Renal pelvis (tissue), 4 donors: Measurements from ENCODE around the gene ZNF71. TPM values are rescaled to one million over a fixed set of nuclear protein-coding genes. Genes with fewer than 3 reads are reported as not detected.
"Not testable (repeated sequence)": the region's sequence is repeated elsewhere in the genome, so short reads cannot be mapped to it uniquely, and the experiment has no call there.

Source experiments
- DNase-seq: peaks from one replicate; pipeline ENCODE4 v3.0.0-alpha.2; 2013
- polyA plus RNA-seq, 3 donors: library from polyadenylated mRNA; unstranded; fragments of 120-200 nt; gene quantifications; one replicate each; pipeline ENCODE4 v1.2.1, GENCODE V29; 2013; ENCODE audit not compliant: insufficient read length in 3 of 3

Gene ZNF71
- polyA plus RNA-seq, 3 donors = 8.4 to 11.4 (median 10.6) TPM

GRCh38 chr19:56672610-56673009 is 77.5 kb downstream of the ZNF71 start:
- not testable (repeated sequence) for DNase-seq

Other genes starting within 250 kb of the ZNF71 start
- 10 to 100 TPM in 2 of 3 donors, 1 to 10 TPM in 1; 9.2 to 16.5 (median 10.8) TPM for gene ZNF582, start 201.8 kb upstream of the ZNF71 start, polyA plus RNA-seq
- 1 to 10 TPM; 8.6 to 9.6 (median 9.4) TPM for gene ZNF583, start 191.0 kb upstream of the ZNF71 start, polyA plus RNA-seq
- 10 to 100 TPM; 13.6 to 23.0 (median 21.3) TPM for gene ZNF667, start 118.0 kb upstream of the ZNF71 start, polyA plus RNA-seq
- gene ZNF471, start 87.4 kb upstream of the ZNF71 start, polyA plus RNA-seq = 10 to 100 TPM; 16.0 to 33.6 (median 32.3) TPM
- 10 to 100 TPM; 12.1 to 16.9 (median 16.8) TPM for gene ZFP28, start 56.4 kb upstream of the ZNF71 start, polyA plus RNA-seq
- gene ZNF470, start 27.8 kb upstream of the ZNF71 start, polyA plus RNA-seq = 10 to 100 TPM in 1 of 3 donors, 1 to 10 TPM in 2; 8.0 to 10.6 (median 8.4) TPM
- 1 to 10 TPM; 1.7 to 2.5 (median 2.1) TPM for gene SMIM17, start 47.9 kb downstream of the ZNF71 start, polyA plus RNA-seq
- gene ZNF835, start 76.5 kb downstream of the ZNF71 start, polyA plus RNA-seq = 1 to 10 TPM; 4.3 to 5.3 (median 4.4) TPM
- gene PEG3, start 245.4 kb downstream of the ZNF71 start, polyA plus RNA-seq = 10 to 100 TPM; 64.2 to 78.1 (median 74.9) TPM
- 1 to 10 TPM; 1.5 to 3.7 (median 3.6) TPM for gene ZIM2, start 245.4 kb downstream of the ZNF71 start, polyA plus RNA-seq